Testis (tissue), 2 donors: ENCODE results near the gene BRD9.

Experiments
- POLR2A ChIP-seq: fragments of 450-650 bp; IDR thresholded peaks from one replicate; pipeline ENCODE4 v1.6.1; 2017; ENCODE audit warnings: antibody characterized with exemption, mild to moderate bottlenecking, moderate library complexity
- TF ChIP-seq, protein P1 (sequence below), 3 experiments: fragments of 450-650 bp in 2 of 3; fragments of 200-600 bp in 1 of 3; sonication (generic) in 1 of 3; IDR thresholded peaks; one replicate each; pipeline ENCODE4 v1.5.1; 2016 to 2019; ENCODE audit warnings: antibody characterized with exemption in 3 of 3, mild to moderate bottlenecking in 2 of 3, moderate library complexity in 1 of 3

DNA sequence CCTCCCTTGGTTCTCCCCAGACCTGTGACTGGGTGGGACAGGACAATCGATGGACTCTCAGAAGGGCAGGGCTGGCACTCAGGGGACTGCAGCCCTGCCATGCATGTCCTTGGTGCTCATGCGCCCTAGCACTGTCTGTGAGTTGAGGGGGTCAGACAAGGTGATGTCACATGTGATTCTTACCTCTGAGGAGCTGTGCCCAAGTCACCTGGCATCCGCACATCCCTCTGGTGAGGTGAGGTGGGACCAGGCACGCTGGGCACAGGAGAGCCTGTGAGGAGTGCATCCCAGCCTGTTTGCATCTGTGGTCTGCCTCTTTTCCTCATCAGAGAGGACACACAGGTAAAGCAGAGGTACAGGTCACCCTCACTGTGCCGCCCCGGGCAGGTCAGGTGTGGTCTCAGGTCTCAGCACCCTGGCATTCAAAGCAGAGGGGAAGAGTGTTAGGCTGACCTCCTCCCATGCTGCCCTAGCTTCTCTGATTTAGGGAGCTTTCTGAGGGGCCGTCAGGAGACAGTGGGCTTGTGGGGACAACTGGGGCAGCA is 14.8 kb upstream of the BRD9 start:
- TF ChIP-seq, protein P1, sequence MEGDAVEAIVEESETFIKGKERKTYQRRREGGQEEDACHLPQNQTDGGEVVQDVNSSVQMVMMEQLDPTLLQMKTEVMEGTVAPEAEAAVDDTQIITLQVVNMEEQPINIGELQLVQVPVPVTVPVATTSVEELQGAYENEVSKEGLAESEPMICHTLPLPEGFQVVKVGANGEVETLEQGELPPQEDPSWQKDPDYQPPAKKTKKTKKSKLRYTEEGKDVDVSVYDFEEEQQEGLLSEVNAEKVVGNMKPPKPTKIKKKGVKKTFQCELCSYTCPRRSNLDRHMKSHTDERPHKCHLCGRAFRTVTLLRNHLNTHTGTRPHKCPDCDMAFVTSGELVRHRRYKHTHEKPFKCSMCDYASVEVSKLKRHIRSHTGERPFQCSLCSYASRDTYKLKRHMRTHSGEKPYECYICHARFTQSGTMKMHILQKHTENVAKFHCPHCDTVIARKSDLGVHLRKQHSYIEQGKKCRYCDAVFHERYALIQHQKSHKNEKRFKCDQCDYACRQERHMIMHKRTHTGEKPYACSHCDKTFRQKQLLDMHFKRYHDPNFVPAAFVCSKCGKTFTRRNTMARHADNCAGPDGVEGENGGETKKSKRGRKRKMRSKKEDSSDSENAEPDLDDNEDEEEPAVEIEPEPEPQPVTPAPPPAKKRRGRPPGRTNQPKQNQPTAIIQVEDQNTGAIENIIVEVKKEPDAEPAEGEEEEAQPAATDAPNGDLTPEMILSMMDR (IDR thresholded peaks at IDR 0.05) = no peak
- no peak for TF ChIP-seq POLR2A
